T-helper 1 cell treated with Interleukin-12 subunit alpha and Interleukin-12 subunit beta and Interleukin-4 antibody, amounts not matched to agents 30 μg/mL and 1 μg/mL, for 36 hours (primary cell): Measurements from ENCODE around the gene TMEFF1.

Experiments
- H3K27ac Mint-ChIP-seq: one replicate; pipeline ENCODE4 v1.8.0; 2021; ENCODE audit warnings: mild to moderate bottlenecking, mixed read lengths
- H3K27me3 Mint-ChIP-seq: one replicate; pipeline ENCODE4 v1.8.0; 2021; ENCODE audit warnings: low read depth, mixed read lengths
- H3K36me3 Mint-ChIP-seq: one replicate; pipeline ENCODE4 v1.8.0; 2021; ENCODE audit warnings: low read depth, mixed read lengths
- H3K4me1 Mint-ChIP-seq: one replicate; pipeline ENCODE4 v1.8.0; 2021; ENCODE audit warnings: low read depth, mixed read lengths
- H3K4me3 Mint-ChIP-seq: one replicate; pipeline ENCODE4 v1.8.0; 2021; ENCODE audit warnings: mild to moderate bottlenecking, moderate library complexity, mixed read lengths
- H3K9me3 Mint-ChIP-seq: one replicate; pipeline ENCODE4 v1.8.0; 2021; ENCODE audit warnings: mixed read lengths

The TMEFF1 gene

DNA sequence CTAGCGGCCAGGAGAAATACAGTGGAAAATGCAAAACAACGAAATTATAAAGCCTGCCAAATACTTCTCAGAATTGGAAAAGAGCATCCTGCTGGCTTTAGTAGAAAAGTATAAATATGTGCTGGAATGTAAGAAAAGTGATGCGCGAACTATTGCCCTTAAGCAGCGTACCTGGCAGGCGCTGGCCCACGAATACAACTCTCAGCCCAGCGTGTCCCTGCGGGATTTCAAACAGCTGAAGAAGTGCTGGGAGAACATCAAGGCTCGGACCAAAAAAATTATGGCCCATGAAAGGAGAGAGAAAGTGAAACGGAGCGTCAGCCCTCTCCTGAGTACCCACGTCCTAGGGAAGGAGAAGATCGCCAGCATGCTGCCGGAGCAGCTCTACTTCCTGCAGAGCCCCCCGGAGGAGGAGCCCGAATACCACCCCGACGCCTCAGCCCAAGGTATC is 31.0 kb upstream of the TMEFF1 start:
- no peaks in the 10 kb centered on the region for H3K27me3 Mint-ChIP-seq
- no peak overlapping the region for H3K27ac Mint-ChIP-seq
- no peaks in the 10 kb centered on the region for H3K4me1 Mint-ChIP-seq
- H3K4me3 Mint-ChIP-seq: no peak overlapping the region
- no peaks in the 10 kb centered on the region for H3K9me3 Mint-ChIP-seq
- H3K36me3 Mint-ChIP-seq: no peaks in the 10 kb centered on the region

DNA sequence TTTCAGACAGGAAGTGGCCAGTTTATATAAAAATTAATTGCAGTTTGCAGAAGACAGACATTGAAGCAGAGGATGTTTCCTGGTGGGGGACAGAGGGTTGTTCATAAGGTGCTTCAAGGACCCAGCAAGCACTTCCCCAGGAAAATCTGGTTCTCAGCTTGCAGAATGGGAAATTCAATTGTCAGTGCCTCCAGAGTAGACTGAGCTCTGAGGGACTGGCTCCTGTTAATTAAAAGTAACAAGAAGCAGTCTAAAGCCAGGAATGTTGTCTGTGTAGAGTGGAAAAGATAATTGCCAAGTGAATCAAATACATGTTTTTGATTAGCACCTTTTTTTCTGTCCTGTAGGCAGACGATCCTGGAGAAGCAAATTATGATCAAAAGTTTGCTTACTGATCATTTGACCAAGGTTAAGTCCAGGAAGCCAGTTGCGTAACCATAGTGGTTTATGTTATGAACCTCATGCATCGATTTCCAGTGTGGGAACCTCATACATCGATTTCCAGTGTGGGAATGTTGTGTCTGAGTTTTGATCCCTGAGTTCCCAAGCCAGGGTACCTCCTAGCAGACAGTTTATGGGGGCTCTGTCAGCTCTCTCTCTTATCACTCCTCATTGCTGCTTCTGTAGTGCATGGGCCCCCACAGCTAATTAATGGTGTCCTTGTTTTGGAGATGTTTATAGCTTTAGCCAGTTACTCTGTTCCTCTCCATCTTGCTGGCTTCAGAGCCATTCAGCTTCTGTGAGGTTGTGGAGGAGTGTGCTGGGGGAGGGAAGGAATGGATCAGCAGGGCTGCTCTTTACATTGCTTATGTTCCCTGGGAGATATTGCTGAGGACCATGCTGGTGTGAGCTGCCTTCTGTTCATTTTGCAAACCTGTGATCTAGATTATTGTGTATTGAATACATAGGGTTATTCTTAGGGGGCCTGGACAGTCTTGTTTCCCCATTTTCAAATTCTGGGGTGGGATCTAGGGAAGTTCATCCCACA is 28.9 kb upstream of the TMEFF1 start:
- no peak overlapping the region for H3K4me3 Mint-ChIP-seq
- H3K27ac Mint-ChIP-seq: no peak overlapping the region
- H3K27me3 Mint-ChIP-seq: no peaks in the 10 kb centered on the region
- peaks cover 3% of the 10 kb centered on the region for H3K36me3 Mint-ChIP-seq
- H3K4me1 Mint-ChIP-seq: no peaks in the 10 kb centered on the region
- no peaks in the 10 kb centered on the region for H3K9me3 Mint-ChIP-seq

- H3K4me3 Mint-ChIP-seq: no peak overlapping the region
- no peak overlapping the region for H3K27ac Mint-ChIP-seq
- no peaks in the 10 kb centered on the region for H3K27me3 Mint-ChIP-seq
- no peaks in the 10 kb centered on the region for H3K9me3 Mint-ChIP-seq
- peaks cover 5% of the 10 kb centered on the region for H3K36me3 Mint-ChIP-seq
- H3K4me1 Mint-ChIP-seq: peaks cover 4% of the 10 kb centered on the region
Measured at GRCh38 chr9:100445161-100445902, 27.6 kb upstream of the TMEFF1 start.

GRCh38 chr9:100445903-100446549 is 26.9 kb upstream of the TMEFF1 start:
- Mint-ChIP-seq H3K27me3 (no peaks in the 10 kb centered on the region), H3K9me3 (no peaks in the 10 kb centered on the region), H3K36me3 (peaks cover 5% of the 10 kb centered on the region), H3K27ac (no peak overlapping the region), H3K4me1 (peaks cover 4% of the 10 kb centered on the region), H3K4me3 (no peak overlapping the region)

DNA sequence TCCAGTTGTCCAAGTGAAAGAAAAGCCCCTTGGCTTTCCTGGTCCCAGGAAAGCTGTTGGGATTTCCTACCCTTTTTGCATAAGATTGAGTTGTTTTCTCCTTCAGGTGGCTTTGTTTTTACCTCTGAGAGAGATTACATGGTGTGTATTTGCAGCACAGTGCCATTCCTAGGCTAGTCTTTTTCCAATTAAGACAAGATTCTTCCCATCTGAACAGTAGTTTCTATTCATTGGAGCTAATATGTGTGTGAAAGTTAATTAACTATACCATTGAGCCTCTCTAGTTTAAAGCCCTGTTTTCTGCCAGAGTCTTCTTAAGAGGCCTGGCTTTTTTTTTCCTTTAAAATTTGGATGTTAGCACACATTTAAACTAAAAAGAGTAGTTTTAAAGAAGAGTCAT is 25.9 kb upstream of the TMEFF1 start:
- no peak overlapping the region for H3K27ac Mint-ChIP-seq
- H3K36me3 Mint-ChIP-seq: peaks cover 9% of the 10 kb centered on the region
- H3K4me1 Mint-ChIP-seq: peaks cover 4% of the 10 kb centered on the region
- no peaks in the 10 kb centered on the region for H3K27me3 Mint-ChIP-seq
- H3K4me3 Mint-ChIP-seq: no peak overlapping the region
- no peaks in the 10 kb centered on the region for H3K9me3 Mint-ChIP-seq

- Mint-ChIP-seq H3K4me3 (no peak overlapping the region), H3K9me3 (no peaks in the 10 kb centered on the region)
Measured at GRCh38 chr9:100448266-100448665, 24.7 kb upstream of the TMEFF1 start.

DNA sequence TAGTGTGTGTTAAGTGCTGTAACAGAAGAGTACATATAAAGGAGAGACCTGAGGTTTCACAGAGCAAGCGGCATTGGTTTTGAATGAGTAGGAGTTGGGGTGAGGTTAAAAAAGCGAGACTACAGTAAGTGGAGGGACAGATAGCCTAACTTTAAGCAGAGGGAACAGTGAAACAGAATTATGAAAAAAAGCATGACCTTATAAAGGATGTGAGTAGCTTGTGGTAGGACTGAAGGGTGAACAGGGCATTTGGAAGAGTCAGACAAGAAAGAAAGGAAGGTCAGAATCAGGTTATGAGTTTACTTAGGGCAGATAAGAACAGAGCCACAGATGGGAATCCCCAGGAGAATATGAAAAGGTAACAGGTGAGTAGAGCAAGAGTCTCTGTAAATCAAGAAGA is 23.5 kb upstream of the TMEFF1 start:
- H3K9me3 Mint-ChIP-seq: no peaks in the 10 kb centered on the region
- peaks cover 4% of the 10 kb centered on the region for H3K4me1 Mint-ChIP-seq
- peaks cover 9% of the 10 kb centered on the region for H3K36me3 Mint-ChIP-seq
- H3K4me3 Mint-ChIP-seq: no peak overlapping the region
- H3K27ac Mint-ChIP-seq: no peak overlapping the region
- no peaks in the 10 kb centered on the region for H3K27me3 Mint-ChIP-seq

More at GRCh38 chr9:100448266-100448665, 24.7 kb upstream of the TMEFF1 start:
- no peaks in the 10 kb centered on the region for H3K27me3 Mint-ChIP-seq
- peaks cover 4% of the 10 kb centered on the region for H3K4me1 Mint-ChIP-seq
- no peak overlapping the region for H3K27ac Mint-ChIP-seq
- H3K36me3 Mint-ChIP-seq: peaks cover 9% of the 10 kb centered on the region

- Mint-ChIP-seq H3K9me3 (no peaks in the 10 kb centered on the region), H3K4me1 (peaks cover 4% of the 10 kb centered on the region), H3K27ac (no peak overlapping the region), H3K4me3 (no peak overlapping the region), H3K27me3 (peaks cover 5% of the 10 kb centered on the region), H3K36me3 (peaks cover 9% of the 10 kb centered on the region)
Measured at GRCh38 chr9:100452894-100453293, 20.1 kb upstream of the TMEFF1 start.

DNA sequence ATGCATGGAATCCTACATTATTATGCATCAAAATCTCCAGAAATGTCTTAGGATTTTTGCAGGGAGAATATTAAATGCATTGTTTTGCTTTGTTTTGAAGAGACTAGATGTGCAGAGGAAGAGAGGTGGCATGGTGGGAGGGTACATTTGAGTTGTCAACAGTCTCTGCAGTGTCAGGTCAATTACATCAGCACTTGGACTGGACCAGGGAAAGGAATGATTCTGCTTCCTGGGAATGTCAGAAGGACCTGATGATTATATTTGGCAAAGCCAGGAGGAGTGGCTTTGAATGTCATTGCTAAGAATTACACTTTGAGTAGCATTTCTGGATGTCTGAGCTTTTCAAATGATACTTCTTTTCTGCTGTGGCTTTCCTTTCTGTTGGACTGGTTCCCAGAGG is 17.5 kb upstream of the TMEFF1 start:
- no peak overlapping the region for H3K4me3 Mint-ChIP-seq
- no peak overlapping the region for H3K27ac Mint-ChIP-seq
- peaks cover 18% of the 10 kb centered on the region for H3K27me3 Mint-ChIP-seq
- no peaks in the 10 kb centered on the region for H3K4me1 Mint-ChIP-seq
- H3K9me3 Mint-ChIP-seq: no peaks in the 10 kb centered on the region
- H3K36me3 Mint-ChIP-seq: peaks cover 4% of the 10 kb centered on the region

- no peak overlapping the region for H3K27ac Mint-ChIP-seq
- peaks cover 18% of the 10 kb centered on the region for H3K27me3 Mint-ChIP-seq
- H3K4me1 Mint-ChIP-seq: no peaks in the 10 kb centered on the region
- H3K9me3 Mint-ChIP-seq: no peaks in the 10 kb centered on the region
- no peak overlapping the region for H3K4me3 Mint-ChIP-seq
- no peaks in the 10 kb centered on the region for H3K36me3 Mint-ChIP-seq
Measured at GRCh38 chr9:100457517-100457916, 15.4 kb upstream of the TMEFF1 start.

- Mint-ChIP-seq H3K27me3 (peaks cover 27% of the 10 kb centered on the region), H3K36me3 (no peaks in the 10 kb centered on the region), H3K9me3 (no peaks in the 10 kb centered on the region), H3K4me3 (no peak overlapping the region), H3K4me1 (no peaks in the 10 kb centered on the region), H3K27ac (no peak overlapping the region)
Measured at GRCh38 chr9:100459963-100460362, 13.0 kb upstream of the TMEFF1 start.

- Mint-ChIP-seq H3K27ac (no peak overlapping the region), H3K4me3 (no peak overlapping the region), H3K27me3 (peaks cover 29% of the 10 kb centered on the region), H3K36me3 (no peaks in the 10 kb centered on the region), H3K9me3 (no peaks in the 10 kb centered on the region), H3K4me1 (no peaks in the 10 kb centered on the region)
Measured at GRCh38 chr9:100465274-100465673, 7.7 kb upstream of the TMEFF1 start.

GRCh38 chr9:100465761-100466160 is 7.2 kb upstream of the TMEFF1 start:
- H3K36me3 Mint-ChIP-seq: no peaks in the 10 kb centered on the region
- H3K9me3 Mint-ChIP-seq: no peaks in the 10 kb centered on the region
- H3K4me1 Mint-ChIP-seq: no peaks in the 10 kb centered on the region
- no peak overlapping the region for H3K27ac Mint-ChIP-seq
- no peak overlapping the region for H3K4me3 Mint-ChIP-seq
- peaks cover 32% of the 10 kb centered on the region for H3K27me3 Mint-ChIP-seq

DNA sequence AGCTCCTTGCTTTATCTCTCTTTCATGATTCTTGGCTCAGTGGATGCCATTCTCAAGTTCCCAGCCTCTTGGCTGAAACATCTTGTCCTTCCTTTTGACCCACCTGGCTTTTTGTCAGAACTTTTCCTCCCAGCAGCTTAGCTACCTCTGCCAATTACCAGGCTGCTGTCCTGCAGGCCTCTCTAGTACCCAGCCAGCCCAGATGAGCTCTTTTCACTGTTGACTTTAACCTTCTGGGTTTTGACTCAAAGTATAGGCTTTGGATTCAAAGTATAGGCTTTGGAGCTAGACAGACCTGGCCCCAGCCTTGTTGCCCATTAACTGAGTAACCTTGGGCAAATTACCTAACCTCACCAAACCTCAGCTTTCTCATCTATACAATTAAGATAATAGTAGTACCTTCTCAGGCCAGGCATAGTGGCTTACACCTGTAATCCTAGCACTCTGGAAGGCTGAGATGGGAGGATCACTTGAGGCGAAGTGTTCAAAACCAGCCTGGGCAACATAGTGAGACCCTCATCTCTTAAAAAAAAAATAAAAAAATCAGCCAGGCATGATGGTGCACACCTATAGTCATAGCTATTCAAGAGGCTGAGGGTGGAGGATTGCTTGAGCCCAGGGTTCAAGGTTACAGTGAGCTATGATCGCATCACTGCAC is 6.6 kb upstream of the TMEFF1 start:
- Mint-ChIP-seq H3K27me3 (peaks cover 34% of the 10 kb centered on the region), H3K9me3 (no peaks in the 10 kb centered on the region), H3K36me3 (no peaks in the 10 kb centered on the region), H3K4me1 (no peaks in the 10 kb centered on the region), H3K4me3 (no peak overlapping the region), H3K27ac (no peak overlapping the region)
